ENCODE measurements around the gene ZNF296.

DNA sequence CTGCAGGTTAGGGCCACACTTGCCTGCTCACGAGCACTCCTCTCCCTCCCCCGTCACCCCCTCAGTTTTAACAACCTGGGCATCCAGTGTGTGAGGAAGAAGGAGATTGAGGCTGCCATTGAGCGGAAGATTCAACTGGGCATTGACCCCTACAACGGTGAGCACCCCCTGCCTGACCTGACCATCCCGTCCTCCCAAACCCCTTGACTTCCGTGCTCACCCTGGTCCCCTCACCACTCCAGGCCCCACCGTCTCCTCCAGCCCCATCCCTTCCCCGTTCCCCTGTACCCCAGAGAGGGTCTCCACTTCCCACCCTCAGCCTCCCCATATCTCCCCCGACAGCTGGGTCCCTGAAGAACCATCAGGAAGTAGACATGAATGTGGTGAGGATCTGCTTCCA lies 51.0 kb downstream of the ZNF296 start:
- TF ChIP-seq, protein P1, sequence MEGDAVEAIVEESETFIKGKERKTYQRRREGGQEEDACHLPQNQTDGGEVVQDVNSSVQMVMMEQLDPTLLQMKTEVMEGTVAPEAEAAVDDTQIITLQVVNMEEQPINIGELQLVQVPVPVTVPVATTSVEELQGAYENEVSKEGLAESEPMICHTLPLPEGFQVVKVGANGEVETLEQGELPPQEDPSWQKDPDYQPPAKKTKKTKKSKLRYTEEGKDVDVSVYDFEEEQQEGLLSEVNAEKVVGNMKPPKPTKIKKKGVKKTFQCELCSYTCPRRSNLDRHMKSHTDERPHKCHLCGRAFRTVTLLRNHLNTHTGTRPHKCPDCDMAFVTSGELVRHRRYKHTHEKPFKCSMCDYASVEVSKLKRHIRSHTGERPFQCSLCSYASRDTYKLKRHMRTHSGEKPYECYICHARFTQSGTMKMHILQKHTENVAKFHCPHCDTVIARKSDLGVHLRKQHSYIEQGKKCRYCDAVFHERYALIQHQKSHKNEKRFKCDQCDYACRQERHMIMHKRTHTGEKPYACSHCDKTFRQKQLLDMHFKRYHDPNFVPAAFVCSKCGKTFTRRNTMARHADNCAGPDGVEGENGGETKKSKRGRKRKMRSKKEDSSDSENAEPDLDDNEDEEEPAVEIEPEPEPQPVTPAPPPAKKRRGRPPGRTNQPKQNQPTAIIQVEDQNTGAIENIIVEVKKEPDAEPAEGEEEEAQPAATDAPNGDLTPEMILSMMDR (IDR thresholded peaks at IDR 0.05) = no peak
- no peak for TF ChIP-seq POLR2A (IDR thresholded peaks at IDR 0.05)
